LNCaP clone FGC (cell line): Measurements from ENCODE around the gene RHBDL1.
A peak's percentile ranks its signal among the peaks of the same experiment; 100 is the strongest.

Experiments
- DNase-seq: peaks from one replicate; pipeline ENCODE4 v3.0.0-alpha.2; 2011; ENCODE audit warnings: low read depth
- H3K4me3 ChIP-seq: 2 replicates; pipeline ENCODE4 v1.5.1; 2011; ENCODE audit warnings: mild to moderate bottlenecking, low read depth, low read length, control low read depth
- CTCF ChIP-seq: IDR thresholded peaks from 2 replicates; pipeline ENCODE4 v1.5.1; 2012; ENCODE audit warnings: mild to moderate bottlenecking; ENCODE audit not compliant: control insufficient read depth, insufficient read depth; ENCODE audit errors: extremely low read depth

Gene RHBDL1

DNA sequence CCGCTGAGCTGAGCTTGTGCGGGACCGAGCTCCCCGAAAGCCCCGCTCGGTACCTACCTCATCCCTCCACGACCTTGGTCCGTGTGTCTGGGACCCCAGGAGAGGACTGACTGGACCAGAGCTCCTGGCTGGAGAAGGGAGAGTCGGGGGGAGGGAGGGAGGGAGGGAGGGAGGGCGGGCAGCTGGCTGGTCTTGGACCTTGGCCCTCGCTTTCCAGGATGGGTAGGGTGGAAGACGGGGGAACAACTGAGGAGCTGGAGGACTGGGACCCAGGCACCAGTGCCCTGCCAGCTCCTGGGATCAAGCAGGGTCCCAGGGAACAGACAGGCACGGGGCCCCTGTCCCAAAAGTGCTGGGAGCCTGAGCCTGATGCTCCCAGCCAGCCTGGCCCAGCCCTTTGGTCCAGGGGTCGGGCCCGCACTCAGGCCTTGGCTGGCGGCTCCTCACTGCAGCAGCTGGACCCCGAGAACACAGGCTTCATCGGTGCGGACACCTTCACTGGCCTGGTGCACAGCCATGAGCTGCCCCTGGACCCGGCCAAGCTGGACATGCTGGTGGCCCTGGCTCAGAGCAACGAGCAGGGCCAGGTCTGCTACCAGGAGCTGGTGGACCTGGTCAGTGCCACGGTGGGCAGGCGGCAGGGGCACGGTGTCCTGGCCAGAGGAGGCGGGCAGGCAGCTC is 553 bp downstream of the RHBDL1 start:
- no peak overlapping the region for H3K4me3 ChIP-seq
- TF ChIP-seq CTCF: no peak
- DNase-seq: no peak

- no peak overlapping the region for H3K4me3 ChIP-seq
- no peak for DNase-seq
- no peak for TF ChIP-seq CTCF
Observed at GRCh38 chr16:676565-676902, 1.1 kb downstream of the RHBDL1 start.

DNA sequence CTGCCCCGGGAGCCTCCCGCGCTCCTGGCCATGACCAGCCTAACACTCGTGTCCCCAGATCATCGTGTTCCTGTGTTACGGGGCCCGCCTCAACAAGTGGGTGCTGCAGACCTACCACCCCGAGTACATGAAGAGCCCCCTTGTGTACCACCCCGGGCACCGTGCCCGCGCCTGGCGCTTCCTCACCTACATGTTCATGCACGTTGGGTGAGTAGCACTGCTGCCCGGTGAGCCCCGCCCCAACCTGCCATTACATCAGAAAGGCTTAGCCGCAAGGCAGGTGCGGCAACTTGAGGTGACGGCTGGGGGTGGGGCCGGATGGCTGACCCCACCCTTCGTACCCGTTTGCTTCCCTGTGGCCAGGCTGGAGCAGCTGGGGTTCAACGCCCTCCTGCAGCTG is 1.4 kb downstream of the RHBDL1 start:
- no peak overlapping the region for H3K4me3 ChIP-seq
- no peak for TF ChIP-seq CTCF
- DNase-seq: no peak

- TF ChIP-seq CTCF: no peak
- no peak overlapping the region for H3K4me3 ChIP-seq
- no peak for DNase-seq
Observed at GRCh38 chr16:677316-678190, 2.1 kb downstream of the RHBDL1 start.

- DNase-seq: no peak
- no peak overlapping the region for H3K4me3 ChIP-seq
- no peak for TF ChIP-seq CTCF
Observed at GRCh38 chr16:678209-678857, 2.9 kb downstream of the RHBDL1 start.

DNA sequence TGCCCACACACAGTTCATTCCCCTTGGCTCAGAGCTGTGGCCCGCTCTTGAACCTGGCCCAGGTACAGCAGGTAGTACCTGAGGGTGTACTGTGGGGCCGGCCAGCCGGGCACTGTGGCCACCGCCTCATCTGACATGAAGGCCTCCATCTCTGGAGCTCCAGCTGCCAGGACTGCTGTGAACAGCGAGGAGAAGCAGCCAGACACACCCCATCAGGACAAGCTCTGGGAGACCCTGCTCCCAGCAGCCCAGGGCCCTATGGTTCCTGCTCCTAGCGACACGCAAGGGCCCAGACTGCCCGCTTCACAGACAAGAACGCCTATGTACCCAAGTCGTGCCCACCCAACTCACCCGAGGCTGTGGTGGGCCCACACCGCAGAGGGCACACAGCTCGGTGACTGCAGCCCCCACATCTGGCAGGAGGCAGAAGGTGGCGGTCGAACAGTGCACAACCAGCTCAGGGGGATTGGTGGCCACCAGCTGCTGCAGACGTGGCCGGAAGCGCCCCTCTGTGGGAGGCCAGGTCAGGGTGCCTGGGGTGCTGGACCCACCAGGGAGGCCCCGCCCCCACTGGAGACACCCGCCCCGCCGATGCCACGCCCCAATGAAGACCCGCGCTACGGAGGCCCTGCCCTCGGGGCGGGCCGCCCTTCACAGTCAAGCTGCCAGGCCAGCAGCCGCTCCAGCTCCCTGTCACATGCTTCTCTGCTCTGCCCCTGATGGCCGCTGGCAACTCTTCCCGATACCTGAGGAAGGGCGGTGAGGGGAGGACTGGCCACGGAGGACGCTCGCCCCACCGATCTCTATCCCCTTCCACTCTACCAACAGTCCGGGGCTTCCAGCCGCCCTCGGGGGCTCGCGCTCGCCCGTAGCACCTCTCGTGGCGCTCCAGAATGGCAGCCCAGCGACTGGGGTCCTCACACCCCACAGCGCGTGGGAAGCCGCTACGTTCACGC is 3.7 kb downstream of the RHBDL1 start:
- H3K4me3 ChIP-seq: peak overlapping the region; percentile 52
- TF ChIP-seq CTCF: no peak
- DNase-seq: peak; percentile 59
